Measurements from ENCODE around the gene SERTAD1.

The SERTAD1 gene

GRCh38 chr19:40423938-40424337, 1.9 kb downstream of the SERTAD1 start:
- DNase-seq (ENCODE audit: extremely low spot score), result no peak
- no peak for TF ChIP-seq CTCF (IDR thresholded peaks at IDR 0.05; ENCODE audit: control extremely low read depth, extremely low read depth, low read depth, missing control alignments)
- POLR2A ChIA-PET, result interaction anchor here (1.7 kb wide), 1 partner anchor 20 kb away, joined by 11 read pairs; the partner anchor contains the start of gene SERTAD3
- CTCF ChIA-PET, result interaction anchor here (0.8 to 6.3 kb wide), 8 partner anchors 8 to 179 kb away, joined by 3 to 42 read pairs (median 4); partner anchors contain the start of genes BLVRB and SPTBN4

- CTCF ChIA-PET, result interaction anchor here (1.0 to 6.3 kb wide), 3 partner anchors 12 to 42 kb away, joined by 4 to 42 read pairs (median 15); partner anchors contain the start of genes BLVRB and SPTBN4
Observed at GRCh38 chr19:40422748-40423566, 2.8 kb downstream of the SERTAD1 start.

GRCh38 chr19:40421993-40422747, 3.6 kb downstream of the SERTAD1 start:
- CTCF ChIA-PET, result interaction anchor here (2.1 to 6.3 kb wide), 5 partner anchors 13 to 117 kb away, joined by 11 to 42 read pairs (median 15); partner anchors contain the start of genes BLVRB, SERTAD3 and SPTBN4
- POLR2A ChIA-PET, result interaction anchor here (0.8 to 1.7 kb wide), 2 partner anchors 13 to 21 kb away, joined by 3 to 11 read pairs; partner anchors contain the start of gene SERTAD3
- no peak for TF ChIP-seq CTCF (IDR thresholded peaks at IDR 0.05; ENCODE audit: control extremely low read depth, extremely low read depth, low read depth, missing control alignments)
- DNase-seq (ENCODE audit: extremely low spot score), result no peak

More at GRCh38 chr19:40422748-40423566, 2.8 kb downstream of the SERTAD1 start:
- TF ChIP-seq CTCF (IDR thresholded peaks at IDR 0.05; ENCODE audit: control extremely low read depth, extremely low read depth, low read depth, missing control alignments), result no peak
- POLR2A ChIA-PET, result interaction anchor here (0.5 to 1.7 kb wide), 3 partner anchors 17 to 43 kb away, joined by 3 to 11 read pairs (median 3); partner anchors contain the start of genes BLVRB and SERTAD3
- DNase-seq (ENCODE audit: extremely low spot score), result no peak

GRCh38 chr19:40420766-40421765, 4.7 kb downstream of the SERTAD1 start:
- ChIA-PET POLR2A (interaction anchor here (0.6 to 1.8 kb wide), 15 partner anchors 8 to 150 kb away, joined by 3 to 12 read pairs (median 4); partner anchors contain the start of genes BLVRB, C19orf47 and PLD3), CTCF (interaction anchor here (0.8 to 6.3 kb wide), 25 partner anchors 8 to 357 kb away, joined by 3 to 42 read pairs (median 4); partner anchors contain the start of genes BLVRB, RAB4B, SERTAD3 and SPTBN4)
- DNase-seq (ENCODE audit: extremely low spot score), result peak; percentile 79
- peak; percentile 90 for TF ChIP-seq CTCF (IDR thresholded peaks at IDR 0.05; ENCODE audit: control extremely low read depth, extremely low read depth, low read depth, missing control alignments)

- ChIA-PET CTCF (interaction anchor here (0.8 to 6.3 kb wide), 26 partner anchors 9 to 358 kb away, joined by 3 to 42 read pairs (median 4); partner anchors contain the start of genes BLVRB, C19orf47, RAB4B and SERTAD3), POLR2A (interaction anchor here (0.5 to 1.8 kb wide), 15 partner anchors 8 to 329 kb away, joined by 3 to 12 read pairs (median 4); partner anchors contain the start of genes BLVRB, C19orf47 and PLD3)
- no peak for DNase-seq (ENCODE audit: extremely low spot score)
- no peak for TF ChIP-seq CTCF (IDR thresholded peaks at IDR 0.05; ENCODE audit: control extremely low read depth, extremely low read depth, low read depth, missing control alignments)
Observed at GRCh38 chr19:40420451-40420765, 5.4 kb downstream of the SERTAD1 start.
